Natural killer cell (primary cell): ENCODE measurements around the gene SCFD2. TPM values are rescaled to one million over a fixed set of nuclear protein-coding genes. Genes with fewer than 3 reads are reported as not detected.

ENCODE experiments used
- ATAC-seq, 3 donors: fragments of 150-1000 bp in 2 of 3; fragments of 200-7000 bp in 1 of 3; cut with Tn5 transposase; 1 replicate in 1 of 3; 2 replicates in 2 of 3; pipeline ENCODE4 v1.10.0; 2021; ENCODE audit warnings: mild to moderate bottlenecking in 2 of 3, moderate library complexity in 2 of 3
- DNase-seq, 2 donors: peaks; one replicate each; pipeline versions ENCODE4 v3.0.0 to v3.0.0-alpha.2; 2013 to 2021; ENCODE audit warnings: mixed read lengths in 1 of 2
- H3K27ac ChIP-seq: one replicate; pipeline ENCODE4 v1.5.1; 2013; ENCODE audit warnings: mild to moderate bottlenecking, low read length
- H3K27me3 ChIP-seq: one replicate; pipeline ENCODE4 v1.6.1; 2013; ENCODE audit warnings: low read length; ENCODE audit not compliant: control insufficient read depth, insufficient read depth
- H3K36me3 ChIP-seq: one replicate; pipeline ENCODE4 v1.6.1; 2013; ENCODE audit warnings: low read length; ENCODE audit not compliant: control insufficient read depth, insufficient read depth
- H3K4me1 ChIP-seq: one replicate; pipeline ENCODE4 v1.6.1; 2013; ENCODE audit warnings: low read length; ENCODE audit not compliant: control insufficient read depth, insufficient read depth
- H3K4me3 ChIP-seq: one replicate; pipeline ENCODE4 v1.5.1; 2013; ENCODE audit warnings: low read length
- H3K9me3 ChIP-seq: one replicate; pipeline ENCODE4 v1.6.1; 2013; ENCODE audit warnings: low read length; ENCODE audit not compliant: control insufficient read depth, insufficient read depth
- H3K27ac Mint-ChIP-seq, 2 donors: one replicate each; pipeline ENCODE4 v1.8.0; 2022; ENCODE audit warnings: mild to moderate bottlenecking in 2 of 2, mixed read lengths in 2 of 2, moderate library complexity in 1 of 2
- H3K27me3 Mint-ChIP-seq, 2 donors: one replicate each; pipeline ENCODE4 v1.8.0; 2022; ENCODE audit warnings: low read depth in 2 of 2, mixed read lengths in 2 of 2
- H3K36me3 Mint-ChIP-seq: one replicate; pipeline ENCODE4 v1.8.0; 2022; ENCODE audit warnings: mixed read lengths
- H3K4me1 Mint-ChIP-seq, 2 donors: one replicate each; pipeline ENCODE4 v1.8.0; 2022; ENCODE audit warnings: mixed read lengths in 2 of 2
- H3K4me3 Mint-ChIP-seq: one replicate; pipeline ENCODE4 v1.8.0; 2022; ENCODE audit warnings: mild to moderate bottlenecking, moderate library complexity, mixed read lengths
- H3K9me3 Mint-ChIP-seq, 2 donors: one replicate each; pipeline ENCODE4 v1.8.0; 2022; ENCODE audit warnings: mixed read lengths in 2 of 2
- CTCF ChIP-seq: fragments of 200-600 bp; IDR thresholded peaks from one replicate; pipeline ENCODE4 v1.8.0; 2022; ENCODE audit warnings: antibody characterized with exemption
- WGBS: methylation state at CpG from one replicate; pipeline ENCODE4 v1.1.7; 2013; ENCODE audit warnings: missing lambda C conversion rate; ENCODE audit not compliant: insufficient coverage; 5-methylcytosine and 5-hydroxymethylcytosine counted together
- intact Hi-C: fragments of 100-400 bp; cut with micrococcal nuclease; formaldehyde crosslinking; loops from one replicate; pipeline ENCODE4 v1.14.2; 2022
- total RNA-seq, 4 donors: library from RNA; stranded (reverse); fragments of 120-200 nt in 1 of 4; gene quantifications; one replicate each; pipeline versions ENCODE4 v1.2.3 to v1.2.4, GENCODE V29; 2013 to 2022

Gene SCFD2
- total RNA-seq, 3 donors from 2014 or later (not counting 1 experiment from before 2014, with no cell fraction given): 26.4 to 29.4 (median 28.9) TPM

GRCh38 chr4:52915191-52915590 is 450.7 kb downstream of the SCFD2 start:
- Histone ChIP-seq H3K36me3 (no peaks in the 10 kb centered on the region), H3K4me1 (no peaks in the 10 kb centered on the region), H3K4me3 (no peak overlapping the region), H3K27me3 (no peaks in the 10 kb centered on the region), H3K27ac (no peak overlapping the region), H3K9me3 (no peaks in the 10 kb centered on the region)
- H3K4me3 Mint-ChIP-seq: no peak overlapping the region
- ATAC-seq (no peak), DNase-seq (no peak)
- peaks cover 5 to 6% of the 10 kb centered on the region in 2 donors for H3K4me1 Mint-ChIP-seq
- H3K9me3 Mint-ChIP-seq: no peaks in the 10 kb centered on the region
- H3K36me3 Mint-ChIP-seq: no peaks in the 10 kb centered on the region
- H3K27me3 Mint-ChIP-seq: no peaks in the 10 kb centered on the region
- TF ChIP-seq CTCF: no peak
- no peak overlapping the region for H3K27ac Mint-ChIP-seq
- intact Hi-C loops: no loop called here

GRCh38 chr4:52914051-52914605 is 451.7 kb downstream of the SCFD2 start:
- no peaks in the 10 kb centered on the region for H3K4me1 ChIP-seq
- Mint-ChIP-seq H3K27ac (no peak overlapping the region), H3K4me1 (peaks cover 5 to 6% of the 10 kb centered on the region in 2 donors), H3K27me3 (no peaks in the 10 kb centered on the region), H3K9me3 (no peaks in the 10 kb centered on the region), H3K36me3 (no peaks in the 10 kb centered on the region), H3K4me3 (no peak overlapping the region)
- H3K27ac ChIP-seq: no peak overlapping the region
- TF ChIP-seq CTCF: no peak
- no peaks in the 10 kb centered on the region for H3K27me3 ChIP-seq
- no peaks in the 10 kb centered on the region for H3K9me3 ChIP-seq
- intact Hi-C loops: no loop called here
- WGBS: 88% methylated on average over 3 of the region's 3 CpGs
- no peaks in the 10 kb centered on the region for H3K36me3 ChIP-seq
- no peak for DNase-seq
- H3K4me3 ChIP-seq: no peak overlapping the region
- no peak for ATAC-seq

GRCh38 chr4:52912608-52913007 is 453.3 kb downstream of the SCFD2 start:
- Histone ChIP-seq H3K27ac (no peak overlapping the region), H3K4me1 (no peaks in the 10 kb centered on the region), H3K27me3 (no peaks in the 10 kb centered on the region), H3K9me3 (no peaks in the 10 kb centered on the region), H3K4me3 (no peak overlapping the region), H3K36me3 (no peaks in the 10 kb centered on the region)
- Mint-ChIP-seq H3K9me3 (no peaks in the 10 kb centered on the region), H3K4me3 (no peak overlapping the region), H3K27me3 (no peaks in the 10 kb centered on the region), H3K36me3 (no peaks in the 10 kb centered on the region), H3K27ac (no peak overlapping the region), H3K4me1 (peaks cover 5 to 6% of the 10 kb centered on the region in 2 donors)
- intact Hi-C loops: no loop called here
- WGBS: 87% methylated on average over 2 of the region's 2 CpGs
- DNase-seq: no peak
- no peak for TF ChIP-seq CTCF
- no peak for ATAC-seq

GRCh38 chr4:52911684-52912294 is 454.1 kb downstream of the SCFD2 start:
- Histone ChIP-seq H3K4me3 (no peak overlapping the region), H3K27me3 (no peaks in the 10 kb centered on the region), H3K36me3 (no peaks in the 10 kb centered on the region), H3K4me1 (no peaks in the 10 kb centered on the region), H3K9me3 (no peaks in the 10 kb centered on the region), H3K27ac (no peak overlapping the region)
- Mint-ChIP-seq H3K4me1 (peaks cover 5 to 6% of the 10 kb centered on the region in 2 donors), H3K36me3 (no peaks in the 10 kb centered on the region), H3K27ac (no peak overlapping the region), H3K27me3 (no peaks in the 10 kb centered on the region), H3K9me3 (no peaks in the 10 kb centered on the region), H3K4me3 (no peak overlapping the region)
- peak; percentile 44 to 70 (median 59) for ATAC-seq
- DNase-seq: peak; percentile 43 to 73
- peak; percentile 82 for TF ChIP-seq CTCF
- 15% methylated on average over 3 of the region's 3 CpGs for WGBS
- intact Hi-C loops: no loop called here
